CD4-positive, alpha-beta T cell treated with Interleukin-10 for 1 hour (primary cell): ENCODE measurements around the gene GABRE.
"Not testable (repeated sequence)": the region's sequence is repeated elsewhere in the genome, so short reads cannot be mapped to it uniquely, and the experiment has no call there.

Experiments used
- DNase-seq: peaks from one replicate; pipeline ENCODE4 v3.0.0-alpha.2; 2020

Gene GABRE

GRCh38 chrX:151962034-151962433, 12.4 kb downstream of the GABRE start:
- no peak for DNase-seq

- DNase-seq, result no peak
These were observed 16.4 kb downstream of the GABRE start for GRCh38 chrX:151958101-151958500.

- no peak for DNase-seq
These were observed 19.7 kb downstream of the GABRE start for GRCh38 chrX:151954730-151955129.

GRCh38 chrX:151938172-151938571, 36.3 kb downstream of the GABRE start:
- no peak for DNase-seq

GRCh38 chrX:151935358-151935757, 39.1 kb downstream of the GABRE start:
- no peak for DNase-seq

GRCh38 chrX:151929126-151929525, 45.4 kb downstream of the GABRE start:
- no peak for DNase-seq

GRCh38 chrX:151923648-151924047, 50.8 kb downstream of the GABRE start:
- no peak for DNase-seq

- no peak for DNase-seq
These were observed 51.8 kb downstream of the GABRE start for GRCh38 chrX:151922692-151923091.

- DNase-seq, result no peak
These were observed 52.6 kb downstream of the GABRE start for GRCh38 chrX:151921866-151922265.

- no peak for DNase-seq
These were observed 53.2 kb downstream of the GABRE start for GRCh38 chrX:151921292-151921691.

- no peak for DNase-seq
These were observed 53.9 kb downstream of the GABRE start for GRCh38 chrX:151920530-151920929.

GRCh38 chrX:151920101-151920500, 54.4 kb downstream of the GABRE start:
- no peak for DNase-seq

GRCh38 chrX:151919610-151920009, 54.9 kb downstream of the GABRE start:
- no peak for DNase-seq

- DNase-seq, result not testable (repeated sequence)
These were observed 55.7 kb downstream of the GABRE start for GRCh38 chrX:151918736-151919135.

- DNase-seq, result no peak
These were observed 61.7 kb downstream of the GABRE start, which contains the start of gene MAGEA4 for GRCh38 chrX:151912780-151913179. Gene MAGEA4, plus strand, starts transcription at chrX:151912889. Its CDS starts 10,776 bp downstream, at chrX:151923665.

- no peak for DNase-seq
These were observed 62.3 kb downstream of the GABRE start for GRCh38 chrX:151912221-151912620.

- DNase-seq, result no peak
These were observed 69.5 kb downstream of the GABRE start for GRCh38 chrX:151904989-151905388.
